Astrocyte of the hippocampus (primary cell): ENCODE data around the gene TTC21A.

ENCODE experiments used
- DNase-seq: peaks from one replicate; pipeline ENCODE4 v3.0.0; 2011; ENCODE audit warnings: low read depth, low spot score

TTC21A gene

DNA sequence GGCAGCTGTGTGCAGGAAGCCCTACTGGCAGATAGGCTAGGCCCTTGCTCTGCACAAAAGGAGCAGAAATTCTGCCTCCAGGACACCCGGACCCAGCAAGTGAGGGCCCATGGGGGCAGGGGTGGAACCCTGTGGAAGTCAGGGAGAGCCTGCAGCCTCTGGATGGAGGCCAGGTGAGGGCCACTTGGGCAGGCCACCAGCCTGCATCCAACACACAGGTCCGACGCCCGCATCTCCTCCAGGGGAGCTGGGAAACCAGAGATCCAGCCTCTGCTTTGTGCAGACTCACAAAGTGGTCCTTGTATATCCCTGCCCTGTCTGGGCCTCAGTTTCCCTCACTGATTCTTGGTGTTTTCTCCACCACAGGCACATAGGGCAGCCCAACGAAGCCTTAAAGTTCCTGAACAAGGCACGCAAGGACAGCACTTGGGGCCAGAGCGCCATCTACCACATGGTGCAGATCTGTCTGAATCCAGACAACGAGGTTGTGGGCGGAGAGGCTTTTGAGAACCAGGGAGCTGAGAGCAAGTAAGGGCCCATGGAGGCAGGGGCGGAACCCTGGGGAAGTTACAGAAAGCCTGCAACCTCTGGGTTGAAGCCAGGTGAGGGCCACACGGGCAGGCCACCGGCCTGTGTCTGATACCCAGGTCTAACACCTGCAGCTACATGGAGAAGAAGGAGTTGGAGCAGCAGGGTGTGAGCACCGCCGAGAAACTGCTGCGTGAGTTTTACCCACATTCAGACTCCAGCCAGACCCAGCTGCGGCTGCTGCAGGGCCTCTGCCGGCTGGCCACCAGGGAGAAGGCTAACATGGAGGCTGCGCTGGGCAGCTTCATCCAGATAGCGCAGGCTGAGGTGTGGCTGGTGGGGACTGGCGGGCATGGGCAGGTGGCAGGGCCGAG lies 29.3 kb downstream of the TTC21A start:
- no peak for DNase-seq

DNA sequence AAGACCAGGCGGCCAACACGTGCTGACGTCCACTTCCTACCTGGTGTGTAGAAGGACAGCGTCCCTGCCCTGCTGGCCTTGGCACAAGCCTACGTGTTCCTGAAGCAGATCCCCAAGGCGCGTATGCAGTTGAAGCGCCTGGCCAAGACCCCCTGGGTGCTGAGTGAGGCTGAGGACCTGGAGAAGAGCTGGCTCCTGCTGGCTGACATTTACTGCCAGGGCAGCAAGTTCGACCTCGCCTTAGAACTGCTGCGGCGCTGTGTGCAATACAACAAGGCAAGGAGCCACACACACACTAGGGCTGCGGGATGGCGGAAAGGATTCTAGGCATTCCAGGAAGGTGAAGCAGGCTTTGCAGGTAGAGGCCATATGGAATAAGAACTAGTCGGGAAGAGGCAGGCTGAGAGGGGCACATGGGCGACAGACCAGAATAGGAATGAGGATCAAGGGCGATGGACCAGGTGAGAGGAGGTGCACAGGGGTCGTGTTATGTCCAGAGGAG lies 30.0 kb downstream of the TTC21A start:
- DNase-seq: no peak

DNA sequence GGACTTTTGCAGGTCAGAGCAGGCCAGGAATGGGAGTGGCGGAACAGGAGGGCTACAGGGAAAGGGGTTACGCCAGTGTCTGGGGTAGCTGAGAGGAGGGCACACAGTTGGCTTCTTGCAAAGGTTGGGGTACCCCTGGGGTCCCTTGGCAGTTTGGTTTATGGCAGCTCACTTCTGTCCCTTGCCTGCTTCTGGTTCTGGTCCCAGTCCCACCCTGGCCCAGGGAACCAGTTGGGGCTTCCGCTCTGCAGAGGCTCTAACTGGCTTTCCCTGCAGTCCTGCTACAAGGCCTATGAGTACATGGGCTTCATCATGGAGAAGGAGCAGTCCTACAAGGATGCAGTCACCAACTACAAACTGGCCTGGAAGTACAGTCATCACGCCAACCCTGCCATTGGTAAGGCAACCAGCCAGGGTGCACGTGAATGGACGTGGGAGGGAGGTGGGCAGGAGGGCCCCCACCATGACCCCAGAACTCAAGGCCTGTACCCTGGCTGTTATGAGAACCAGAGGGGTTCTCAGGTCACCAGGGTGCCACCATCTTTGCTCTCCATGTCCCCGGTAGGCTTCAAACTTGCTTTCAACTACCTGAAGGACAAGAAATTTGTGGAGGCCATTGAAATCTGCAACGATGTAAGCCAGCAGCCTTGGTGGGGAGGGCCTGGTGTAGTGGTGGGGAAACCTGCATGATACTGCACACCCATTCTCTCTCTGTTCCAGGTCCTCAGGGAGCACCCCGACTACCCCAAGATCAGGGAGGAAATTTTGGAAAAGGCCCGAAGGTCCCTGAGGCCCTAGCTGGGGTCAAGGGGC lies 30.7 kb downstream of the TTC21A start:
- no peak for DNase-seq

DNA sequence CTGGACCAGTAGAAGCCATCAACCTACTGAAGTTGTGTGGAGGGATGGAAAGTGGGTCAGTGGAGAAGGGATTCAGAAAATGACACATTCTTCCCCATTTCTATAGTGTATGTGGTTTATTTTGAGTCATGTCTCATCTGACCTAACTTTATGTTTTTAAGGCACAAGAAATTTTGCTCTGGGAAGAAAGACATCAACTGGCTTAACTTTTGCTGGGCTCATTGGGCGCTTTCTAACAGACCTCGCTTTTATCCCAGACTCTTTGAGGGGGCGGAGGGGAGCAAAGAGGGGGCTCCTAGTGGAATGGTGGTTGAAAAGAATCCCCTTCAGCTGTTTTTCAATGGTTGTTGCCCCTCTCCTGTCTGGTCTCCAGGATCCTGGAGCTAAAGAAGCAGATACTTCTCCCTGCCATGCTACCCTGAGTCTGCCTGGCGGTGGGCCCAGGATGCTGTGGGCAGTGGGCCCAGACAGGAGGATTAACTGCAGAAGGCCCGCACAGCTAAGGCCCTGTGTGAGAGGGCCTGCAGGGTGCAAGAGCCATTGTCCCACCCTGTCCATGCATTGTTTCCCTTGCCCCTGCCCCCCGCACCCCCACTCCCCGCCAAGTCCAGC lies 31.4 kb downstream of the TTC21A start:
- peak; percentile 86 for DNase-seq

DNA sequence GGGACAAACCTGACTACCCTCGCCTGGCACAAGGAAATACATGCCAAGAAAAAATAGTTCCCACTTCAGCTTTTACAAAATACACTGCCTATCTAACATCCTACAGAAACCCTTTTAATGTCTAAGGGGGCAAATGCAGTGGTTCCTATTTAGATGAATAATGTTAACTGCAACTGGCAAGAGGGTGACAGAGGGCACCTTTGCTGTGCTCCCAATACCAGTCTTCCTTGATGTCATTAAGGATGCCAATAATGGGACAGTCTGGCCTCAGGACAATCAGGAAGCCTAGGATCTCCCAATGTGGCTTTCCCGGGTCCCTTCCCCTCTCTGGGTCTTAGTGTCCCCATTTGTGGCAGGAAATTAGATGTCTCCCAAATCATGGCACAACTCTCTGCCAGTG lies 32.0 kb downstream of the TTC21A start:
- no peak for DNase-seq

DNA sequence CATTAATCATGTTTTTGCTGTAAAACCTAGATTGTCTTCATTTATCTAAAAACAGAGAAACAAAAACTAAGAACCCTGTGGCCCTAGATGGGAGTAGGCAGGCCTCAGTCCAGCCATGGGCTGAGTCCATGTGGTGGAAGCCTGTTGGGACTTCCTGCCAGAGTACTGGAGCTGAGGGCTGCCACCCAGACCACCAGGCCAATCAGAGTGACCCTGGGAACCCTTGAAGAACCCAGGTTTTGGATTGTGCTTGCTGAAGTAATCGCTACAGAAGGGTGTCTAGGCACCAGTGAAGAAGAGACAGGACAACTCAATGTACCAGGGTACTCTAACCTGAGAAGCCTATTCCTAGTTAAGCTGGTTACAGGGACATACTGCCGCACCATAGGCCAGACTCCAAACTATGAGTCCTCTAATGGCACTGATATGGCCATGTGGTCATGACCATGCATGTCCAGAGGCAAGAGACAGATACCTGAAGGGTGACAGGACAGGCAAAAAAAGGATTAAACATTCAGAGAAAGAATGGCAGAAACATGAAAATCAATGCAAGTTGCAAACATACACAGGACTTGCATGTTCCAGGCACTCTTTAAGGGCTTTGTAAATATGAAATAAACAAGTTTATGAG lies 33.0 kb downstream of the TTC21A start:
- DNase-seq: no peak

DNA sequence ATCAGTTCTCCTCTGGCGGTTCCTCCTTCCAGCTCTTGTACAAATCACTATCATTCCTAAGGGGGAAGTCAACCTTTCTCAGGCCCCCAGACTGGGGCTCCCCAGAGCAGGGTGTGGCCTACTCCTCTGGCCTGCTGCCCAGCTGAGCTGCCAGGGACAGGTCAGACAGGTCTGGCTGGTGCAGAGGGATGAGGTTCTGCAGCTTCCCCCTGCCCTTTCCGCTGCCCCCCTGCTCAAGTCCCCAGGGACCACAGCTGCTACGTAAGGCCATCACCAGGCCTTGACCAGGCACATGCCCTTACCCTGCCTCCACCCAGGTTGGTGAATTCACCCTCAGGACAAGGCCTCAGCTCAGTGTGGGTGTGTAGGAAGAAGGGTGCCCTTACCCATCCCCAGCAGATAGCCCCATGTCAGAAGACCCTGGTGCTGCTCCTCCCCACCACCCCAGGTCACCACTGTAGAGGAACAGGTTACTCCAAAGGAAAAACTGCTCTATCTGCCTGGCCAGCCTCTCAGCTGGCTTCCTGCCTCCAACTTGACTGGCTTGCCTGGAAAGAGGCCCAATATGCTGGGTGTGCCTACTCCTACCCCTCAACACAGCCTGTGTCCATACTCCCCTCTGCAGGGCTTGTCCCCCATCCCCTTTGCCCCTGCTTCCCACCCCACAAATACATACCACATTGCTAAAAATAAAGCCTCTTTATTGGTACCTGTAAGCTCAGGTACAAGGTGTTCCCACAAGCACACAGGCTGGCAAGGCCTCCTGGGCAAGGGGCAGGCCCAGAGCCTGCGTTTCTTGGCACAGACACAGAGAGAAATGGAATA lies 33.9 kb downstream of the TTC21A start:
- peak; percentile 52 for DNase-seq

DNA sequence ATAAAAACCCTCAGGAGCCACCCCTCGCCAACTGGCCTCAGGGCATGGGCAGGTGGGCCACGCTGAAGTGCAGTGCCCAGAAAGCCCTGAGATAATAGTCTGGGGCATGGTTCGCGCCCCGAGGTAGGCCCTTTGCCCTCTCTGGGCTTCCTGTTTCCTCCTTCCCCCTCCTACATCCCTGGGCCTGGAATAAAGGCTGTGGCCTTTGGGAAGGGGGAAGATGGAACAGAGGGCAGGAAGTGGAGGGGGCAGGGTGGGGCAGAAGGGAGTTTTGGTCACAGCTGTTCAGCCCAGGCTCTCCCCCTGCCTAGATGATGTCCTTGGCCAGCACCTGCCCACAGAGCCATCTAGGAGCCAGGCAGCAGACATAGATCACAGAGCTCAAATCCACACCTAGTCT lies 34.6 kb downstream of the TTC21A start:
- no peak for DNase-seq

DNA sequence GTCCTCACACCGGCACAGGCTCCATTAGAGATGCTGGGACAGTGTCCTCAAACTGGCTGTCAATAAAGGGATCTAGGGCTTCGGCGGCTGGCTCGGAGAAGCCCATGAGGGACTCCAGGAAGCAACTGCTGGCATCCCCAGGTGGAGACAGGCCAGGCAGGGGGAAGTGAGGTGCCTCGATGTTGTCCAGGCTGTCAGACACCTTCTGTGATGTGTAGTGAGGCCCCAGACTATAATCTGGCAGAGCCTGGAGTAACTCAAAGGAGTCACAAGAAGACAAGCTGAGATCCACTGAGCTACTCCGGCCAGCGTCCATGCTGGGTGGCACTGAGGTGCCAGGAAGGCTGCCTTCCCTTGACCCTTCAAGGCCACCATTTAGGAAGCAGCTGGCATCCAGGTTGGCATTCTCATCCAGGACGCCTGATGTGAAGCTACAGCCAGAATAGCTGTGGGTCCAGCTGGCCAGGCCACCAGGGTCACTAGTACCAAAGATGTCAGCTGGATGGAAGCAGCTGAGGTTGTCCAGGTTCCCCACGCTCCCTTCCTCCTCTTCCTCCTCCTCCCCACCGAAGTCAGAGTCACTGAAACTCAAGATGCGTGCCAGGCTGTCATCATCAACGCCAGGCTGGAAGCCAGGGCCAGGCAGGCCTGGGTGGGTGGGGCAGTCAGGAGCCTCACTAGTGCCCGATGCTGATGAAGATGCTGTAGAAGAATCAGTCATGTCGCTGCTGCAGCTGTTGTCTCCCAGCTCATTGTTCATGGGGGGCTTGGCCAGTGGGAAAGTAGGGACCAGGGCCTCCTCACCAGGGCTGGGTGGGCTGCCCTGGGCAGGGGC lies 35.8 kb downstream of the TTC21A start:
- no peak for DNase-seq

DNA sequence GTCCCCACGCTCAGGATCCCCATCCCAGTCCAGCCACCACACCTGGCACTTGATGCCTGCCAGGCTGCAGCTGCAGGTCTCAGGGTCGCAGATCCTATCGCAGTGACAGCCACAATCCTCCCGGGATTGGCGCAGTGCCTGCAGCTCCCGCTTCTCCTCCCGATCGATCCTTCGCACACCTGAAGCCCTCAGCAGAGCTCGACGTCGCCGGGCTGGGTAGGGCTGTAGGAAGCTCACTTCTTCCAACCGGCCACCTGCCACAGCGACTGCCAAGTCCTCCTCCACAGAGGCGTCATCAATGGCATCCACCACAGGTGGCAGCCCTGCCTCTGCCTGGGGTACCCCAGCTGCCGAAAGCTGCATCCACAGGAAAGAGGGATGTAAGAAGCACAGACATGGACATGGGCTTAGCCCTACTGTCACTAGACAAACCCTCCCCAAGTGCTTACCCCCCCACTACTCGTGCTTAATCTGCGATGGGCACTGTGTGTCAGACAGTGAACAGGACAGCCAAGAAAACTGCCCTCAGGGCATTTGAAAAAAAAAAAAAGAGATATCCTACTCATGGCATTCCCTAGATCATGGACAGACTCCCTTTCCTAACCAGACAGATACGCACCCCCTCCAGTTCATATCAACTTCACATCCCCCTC lies 36.7 kb downstream of the TTC21A start:
- DNase-seq: no peak

DNA sequence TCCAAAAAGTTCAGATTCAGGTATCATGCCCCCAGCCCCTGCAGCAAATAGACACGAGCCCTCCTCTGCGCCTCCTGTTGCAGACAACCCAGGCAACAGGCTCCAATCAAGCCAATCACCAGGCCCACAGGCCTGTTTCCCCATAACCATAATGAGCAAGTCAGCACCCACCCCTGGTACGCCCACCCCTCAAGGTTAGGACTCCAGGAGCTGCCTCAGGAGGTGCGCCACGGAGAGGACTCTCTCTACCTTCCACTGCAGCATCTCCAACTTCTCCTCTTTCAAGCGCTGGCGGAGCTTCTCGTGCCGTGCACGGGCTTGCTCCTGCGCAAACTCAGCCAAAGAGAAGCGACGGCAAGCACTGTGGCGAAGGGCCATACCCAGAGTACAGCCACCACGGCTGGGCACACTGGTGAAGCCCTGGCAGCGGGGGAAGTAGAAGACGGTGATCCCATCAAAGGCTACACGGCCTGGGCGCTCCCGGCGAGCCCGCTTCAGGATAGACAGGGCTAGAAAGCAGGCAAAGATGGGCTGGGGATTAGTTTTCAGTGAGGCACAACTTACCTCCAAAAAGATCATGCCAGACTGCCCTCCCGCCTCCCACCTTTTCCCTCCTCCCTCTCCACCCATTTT lies 37.4 kb downstream of the TTC21A start:
- DNase-seq: no peak

DNA sequence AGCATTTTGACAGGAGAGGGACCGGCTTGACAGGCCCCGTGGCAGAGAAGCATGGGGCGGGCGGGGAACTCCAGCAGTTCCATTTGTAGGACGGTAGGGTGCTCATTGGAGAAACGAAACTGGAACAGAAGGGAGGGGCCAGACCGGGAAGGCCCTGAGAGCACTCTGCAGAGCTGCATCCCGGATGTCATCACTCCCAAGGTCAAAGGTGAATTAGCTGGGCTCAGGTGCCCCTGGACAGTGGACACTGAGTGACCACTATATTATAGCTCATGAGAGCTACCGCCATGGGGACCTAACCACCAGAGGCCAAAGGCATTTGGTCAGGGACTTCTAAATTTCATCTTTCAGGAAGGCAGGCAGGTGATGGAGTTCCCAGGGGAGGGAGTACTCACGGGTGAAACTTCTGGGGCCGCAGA lies 38.6 kb downstream of the TTC21A start:
- no peak for DNase-seq

DNA sequence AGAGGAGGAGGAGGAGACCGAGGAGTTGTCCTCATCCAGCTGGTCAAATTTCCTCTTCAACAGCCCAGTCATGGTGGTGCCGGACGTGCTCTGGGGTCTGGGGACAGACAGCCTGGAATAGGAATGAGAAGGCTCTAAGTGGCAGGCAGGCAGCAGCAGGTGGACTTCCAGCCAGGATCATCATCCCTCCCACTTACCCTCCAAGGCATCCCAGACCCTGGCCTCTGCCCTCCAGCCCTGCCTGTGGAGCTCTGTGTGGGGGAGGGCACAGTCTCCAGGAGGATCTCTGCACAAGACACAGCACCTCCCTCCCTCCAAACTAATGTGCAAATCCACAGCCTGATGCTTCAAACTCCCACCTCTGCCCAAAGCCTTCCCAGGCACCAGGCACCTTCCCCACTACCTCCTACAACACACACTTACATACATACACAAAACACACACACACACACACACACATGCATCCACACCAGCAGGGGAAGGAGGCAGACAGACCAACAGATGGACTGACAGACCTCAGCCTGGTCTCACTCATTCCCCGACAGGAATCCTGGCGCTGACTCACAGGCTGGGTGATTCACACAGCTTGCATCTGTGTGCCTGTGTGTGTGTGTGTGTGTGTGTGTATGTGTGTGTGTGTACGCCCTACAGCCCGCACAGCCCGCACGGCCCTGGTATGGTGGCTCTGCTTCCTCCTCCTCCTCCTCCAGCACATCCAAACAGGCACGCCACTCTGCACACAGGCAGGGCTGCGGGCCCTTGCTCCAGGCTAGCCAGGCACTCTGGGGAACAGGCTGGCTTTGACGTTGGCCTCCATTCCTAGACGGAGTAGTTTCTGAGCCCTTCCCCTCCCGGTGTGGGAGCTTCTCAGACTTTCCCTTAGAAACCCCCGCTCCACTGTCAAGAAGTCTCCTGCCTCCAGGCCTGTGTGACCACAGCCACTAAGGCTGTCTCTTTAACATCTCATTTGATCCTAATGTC lies 39.4 kb downstream of the TTC21A start:
- peak; percentile 96 for DNase-seq

DNA sequence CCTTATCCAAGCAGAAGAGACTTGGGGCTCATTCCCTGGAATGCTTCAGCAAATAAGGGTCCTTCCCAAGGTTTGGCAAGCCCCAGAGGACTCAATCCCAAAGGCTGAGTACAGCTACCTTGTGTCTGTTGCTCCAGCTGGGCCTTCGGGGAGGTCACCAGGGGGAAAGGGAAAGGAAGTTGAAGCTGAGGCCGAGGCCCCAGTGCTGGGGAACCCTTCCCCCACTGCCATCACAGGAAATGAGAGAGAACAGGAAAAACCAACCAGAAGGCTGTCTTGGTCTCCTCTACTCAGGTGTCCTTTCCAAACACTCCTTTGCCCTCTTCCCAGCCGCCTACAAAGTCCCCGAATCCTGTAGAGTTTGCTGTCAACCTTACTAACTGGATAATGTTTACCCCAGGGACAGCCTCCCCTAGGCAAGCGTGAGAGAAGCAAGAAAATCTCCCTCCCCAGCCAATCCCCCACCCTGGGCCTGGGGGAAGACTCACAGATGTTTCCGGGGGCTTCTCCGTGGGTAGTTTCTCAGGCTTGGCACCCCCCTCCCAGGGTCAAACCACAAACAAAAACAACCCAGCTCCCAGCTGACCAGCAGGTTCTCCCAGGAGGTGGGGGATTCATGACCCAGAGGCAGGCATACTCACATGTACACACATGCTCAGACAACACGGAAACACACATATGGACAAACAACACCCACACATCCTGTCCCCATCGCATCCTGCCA lies 40.4 kb downstream of the TTC21A start:
- DNase-seq: no peak

DNA sequence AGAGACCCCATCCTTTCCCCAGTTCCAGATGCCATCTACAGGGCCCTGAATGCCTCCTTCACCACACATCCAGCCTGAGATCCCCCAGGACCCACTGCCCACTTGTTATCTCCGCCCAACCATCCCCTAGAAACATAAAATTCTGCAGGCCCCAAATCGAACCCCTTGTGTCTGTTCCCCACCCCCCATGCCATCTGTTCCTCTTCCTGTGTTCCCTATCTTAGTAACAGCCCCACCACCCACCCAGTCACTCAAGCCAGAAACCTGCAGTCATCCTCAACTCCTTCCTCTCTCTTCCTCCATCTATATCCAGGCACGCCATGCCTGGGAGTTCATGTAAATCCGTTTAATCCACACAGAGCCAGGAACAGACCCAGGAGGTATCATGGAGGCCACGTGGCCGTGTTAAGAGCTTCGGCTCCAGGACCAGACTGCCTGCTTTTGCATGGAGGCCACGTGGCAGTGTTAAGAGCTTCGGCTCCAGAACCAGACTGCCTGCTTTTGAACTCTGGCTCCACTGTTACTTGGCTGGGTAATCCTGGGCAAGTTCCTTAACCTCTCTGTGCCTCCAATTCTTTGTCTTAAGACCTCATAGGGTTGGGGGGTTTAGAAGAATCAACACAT lies 41.1 kb downstream of the TTC21A start:
- no peak for DNase-seq

DNA sequence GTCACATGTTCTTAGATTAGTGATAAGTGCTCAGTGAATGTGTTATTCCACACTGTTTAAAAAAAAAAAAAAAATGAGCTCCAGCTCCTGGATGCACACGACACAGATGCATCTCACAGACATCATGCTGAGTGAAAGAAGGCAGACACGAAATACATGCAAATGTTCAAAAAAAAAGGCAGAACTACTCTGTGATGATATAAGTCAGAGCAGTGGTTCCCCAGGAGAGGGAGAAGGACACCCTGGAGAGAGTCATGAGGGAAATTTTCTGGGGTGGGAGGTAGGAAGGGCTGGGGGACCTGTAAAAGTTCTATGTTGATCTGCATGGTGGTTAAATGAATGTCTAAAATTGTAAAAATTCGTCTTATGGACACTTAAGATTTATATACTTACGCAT lies 41.6 kb downstream of the TTC21A start:
- DNase-seq: no peak
